K562 (cell line): ENCODE results near the gene PLEKHM2. TPM values are rescaled to one million over a fixed set of nuclear protein-coding genes. Genes with fewer than 3 reads are reported as not detected.
A peak's percentile ranks its signal among the peaks of the same experiment; 100 is the strongest.

Experiments
- CREM ChIP-seq: IDR thresholded peaks from 2 replicates; pipeline ENCODE4 v1.6.1; 2014; ENCODE audit warnings: antibody characterized with exemption, low read depth
- DACH1 ChIP-seq: fragments of 450-650 bp; IDR thresholded peaks from 2 replicates; pipeline ENCODE4 v1.6.1; 2018; ENCODE audit not compliant: partially characterized antibody
- KLF16 ChIP-seq: IDR thresholded peaks from 2 replicates; pipeline ENCODE4 v1.6.1; 2016; ENCODE audit warnings: antibody characterized with exemption
- MAFK ChIP-seq: IDR thresholded peaks from 2 replicates; pipeline ENCODE4 v1.6.1; 2011; ENCODE audit warnings: low read length, improper control_type of control experiment
- NRF1 ChIP-seq, 2 experiments: fragments of 450-650 bp; IDR thresholded peaks in 1 of 2; conservative IDR thresholded peaks in 1 of 2; 2 replicates each; pipeline ENCODE4 v1.6.1; 2014; ENCODE audit warnings: mild to moderate bottlenecking in 2 of 2
- SMAD3 ChIP-seq: fragments of 450-650 bp; formaldehyde crosslinking; conservative IDR thresholded peaks from 2 replicates; pipeline ENCODE4 v1.4.0; 2020; ENCODE audit warnings: mild to moderate bottlenecking
- SRF ChIP-seq, 2 experiments: fragments of 250-450, 450-650 bp in 1 of 2; sonication (Bioruptor Pico) in 1 of 2; sonication (generic) in 1 of 2; formaldehyde crosslinking; IDR thresholded peaks; 2 replicates each; pipeline versions ENCODE4 v1.5.0 to v1.5.1; 2020 to 2022; ENCODE audit warnings: mild to moderate bottlenecking in 1 of 2, missing genetic modification reagents in 1 of 2
- XRCC5 ChIP-seq: fragments of 200-400 bp; formaldehyde crosslinking; IDR thresholded peaks from 2 replicates; pipeline ENCODE4 v1.6.1; 2017; ENCODE audit warnings: low read depth, mild to moderate bottlenecking, low read length
- ZEB2 ChIP-seq: fragments of 450-650 bp; IDR thresholded peaks from 2 replicates; pipeline ENCODE4 v1.6.1; 2016
- ZNF12 ChIP-seq: sonication (generic); formaldehyde crosslinking; IDR thresholded peaks from 2 replicates; pipeline ENCODE4 v1.4.0; 2020; ENCODE audit warnings: mild to moderate bottlenecking, missing genetic modification reagents
- ZNF282 ChIP-seq: sonication (generic); formaldehyde crosslinking; IDR thresholded peaks from 2 replicates; pipeline ENCODE4 v1.8.1; 2023; ENCODE audit warnings: missing genetic modification reagents
- polyA plus RNA-seq, 8 experiments: library from polyadenylated mRNA; depleted of rRNA in 4 of 8; stranded (reverse) in 5 of 8; unstranded in 3 of 8; fragments of >200 nt; fragmentation: Nextera tagmentation in 2 of 8; fragmentation: Illumina TruSeq in 1 of 8; extraction: Ambion mirVana in 2 of 8; extraction: Trizol in 1 of 8; gene quantifications; 2 replicates each; pipeline versions ENCODE4 v1.2.1 to v1.2.3, GENCODE V29; 2011 to 2014; ENCODE audit warnings: inconsistent platforms in 1 of 8, missing spikeins in 1 of 8
- total RNA-seq, 7 experiments: library from RNA; depleted of rRNA in 6 of 7; stranded (reverse); fragments of >200 nt in 6 of 7; fragmentation: Illumina TruSeq in 2 of 7; extraction: Trizol in 2 of 7; gene quantifications; 2 replicates each; pipeline versions ENCODE4 v1.2.1 to v1.2.3, GENCODE V29; 2011 to 2021; ENCODE audit warnings: low replicate concordance in 1 of 7
- TF ChIP-seq, protein P1 (sequence below): fragments of 450-650 bp; IDR thresholded peaks from 2 replicates; pipeline ENCODE4 v1.6.1; 2016; ENCODE audit warnings: mild to moderate bottlenecking
- TF ChIP-seq, protein P2 (sequence below): fragments of 250-450 bp; sonication (Bioruptor Pico); IDR thresholded peaks from 2 replicates; pipeline ENCODE4 v1.4.0; 2020; ENCODE audit warnings: borderline replicate concordance
- TF ChIP-seq, protein P3 (sequence below): sonication (generic); formaldehyde crosslinking; IDR thresholded peaks from 2 replicates; pipeline ENCODE4 v1.8.0; 2022; ENCODE audit warnings: missing genetic modification reagents, mild to moderate bottlenecking, moderate library complexity, borderline replicate concordance
- TF ChIP-seq, protein P4 (sequence below), 2 experiments: fragments of 250-450 bp in 1 of 2; fragments of 450-650 bp in 1 of 2; sonication (Bioruptor Pico) in 1 of 2; IDR thresholded peaks; 2 replicates each; pipeline versions ENCODE4 v1.6.1 to v1.8.0; 2016 to 2021; ENCODE audit warnings: mild to moderate bottlenecking in 2 of 2, moderate library complexity in 2 of 2, missing compliant biosample characterization in 1 of 2, missing genetic modification characterization in 1 of 2
- TF ChIP-seq, protein P5 (sequence below): IDR thresholded peaks from 2 replicates; pipeline ENCODE4 v1.6.1; 2011; ENCODE audit warnings: borderline replicate concordance, low read depth, mild to moderate bottlenecking, moderate library complexity, low read length; ENCODE audit not compliant: insufficient read depth, poor library complexity, severe bottlenecking

Gene PLEKHM2
- total and polyA plus RNA-seq, 9 of the 15 experiments (the other 6 are each of a cell fraction or from before 2014, with no cell fraction given): 0.27 to 63.7 (median 33.2) TPM

DNA sequence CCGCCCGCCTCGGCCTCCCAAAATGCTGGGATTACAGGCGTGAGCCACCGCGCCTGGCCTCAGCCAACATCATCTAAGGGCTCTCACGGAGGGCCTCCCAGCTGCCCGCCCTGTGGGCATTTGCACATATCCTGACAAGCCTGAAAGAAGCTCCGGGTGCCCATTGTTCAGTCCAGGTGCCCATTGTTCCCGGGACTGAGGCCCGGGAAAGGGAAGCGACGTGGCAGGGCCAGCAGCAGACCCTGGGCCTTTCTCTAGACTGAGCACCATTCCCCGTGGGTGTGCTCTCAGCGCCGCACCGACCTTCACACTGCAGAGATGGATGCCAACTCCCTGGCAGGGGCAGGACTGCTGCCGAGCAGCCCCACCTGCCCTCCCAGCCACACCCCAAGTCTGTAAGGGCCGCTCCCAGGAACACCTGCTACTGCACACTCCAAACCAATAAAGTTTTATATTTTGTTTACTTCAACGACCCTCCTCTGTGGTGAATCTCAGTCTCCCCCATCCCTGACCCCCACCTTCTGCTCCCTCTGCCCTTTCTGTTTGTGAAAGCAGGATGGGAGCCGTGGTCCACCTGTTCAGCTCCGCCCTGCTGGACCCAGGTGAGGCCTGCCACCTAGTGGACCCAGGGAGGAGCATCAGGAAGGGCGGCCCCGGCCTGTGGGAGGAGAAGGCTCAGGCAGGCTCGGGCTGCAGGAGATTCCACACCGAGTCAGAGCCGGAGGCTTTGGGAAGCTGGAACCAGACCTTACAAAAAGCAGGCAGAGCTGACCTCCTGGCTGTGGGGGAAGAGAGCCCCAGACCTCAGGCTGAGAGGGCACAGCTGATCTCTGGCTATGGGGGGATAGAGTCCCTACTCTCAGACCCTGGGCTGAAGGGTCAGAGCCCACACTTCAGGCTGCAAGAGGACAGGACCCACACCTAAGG, 57.1 kb downstream of the PLEKHM2 start (continued):
- TF ChIP-seq CREM (0 out of 2 replicates have a peak, but pooled peaks have one; percentile 40), ZNF282 (CRISPR knock-in tag) (peak; percentile 86; the same call in 1 of the 2 replicates), ZEB2 (peak; percentile 64; the same call in 1 of the 2 replicates), KLF16 (0 out of 2 replicates have a peak, but pooled peaks have one; percentile 40), DACH1 (peak; percentile 59), MAFK (0 out of 2 replicates have a peak, but pooled peaks have one; percentile 12), SRF (CRISPR knock-in tag; IDR thresholded peaks at IDR 0.05) (no peak), SMAD3 (CRISPR knock-in tag) (no peak), NRF1 (conservative IDR thresholded peaks at IDR 0.05 in 1 of 2, IDR thresholded peaks at IDR 0.05 in 1 of 2) (peak; percentile 14 to 32; a peak in 1 of 4 replicates), ZNF12 (CRISPR knock-in tag) (no peak), XRCC5 (peak; percentile 57; the same call in 1 of the 2 replicates)
- TF ChIP-seq, protein P1, sequence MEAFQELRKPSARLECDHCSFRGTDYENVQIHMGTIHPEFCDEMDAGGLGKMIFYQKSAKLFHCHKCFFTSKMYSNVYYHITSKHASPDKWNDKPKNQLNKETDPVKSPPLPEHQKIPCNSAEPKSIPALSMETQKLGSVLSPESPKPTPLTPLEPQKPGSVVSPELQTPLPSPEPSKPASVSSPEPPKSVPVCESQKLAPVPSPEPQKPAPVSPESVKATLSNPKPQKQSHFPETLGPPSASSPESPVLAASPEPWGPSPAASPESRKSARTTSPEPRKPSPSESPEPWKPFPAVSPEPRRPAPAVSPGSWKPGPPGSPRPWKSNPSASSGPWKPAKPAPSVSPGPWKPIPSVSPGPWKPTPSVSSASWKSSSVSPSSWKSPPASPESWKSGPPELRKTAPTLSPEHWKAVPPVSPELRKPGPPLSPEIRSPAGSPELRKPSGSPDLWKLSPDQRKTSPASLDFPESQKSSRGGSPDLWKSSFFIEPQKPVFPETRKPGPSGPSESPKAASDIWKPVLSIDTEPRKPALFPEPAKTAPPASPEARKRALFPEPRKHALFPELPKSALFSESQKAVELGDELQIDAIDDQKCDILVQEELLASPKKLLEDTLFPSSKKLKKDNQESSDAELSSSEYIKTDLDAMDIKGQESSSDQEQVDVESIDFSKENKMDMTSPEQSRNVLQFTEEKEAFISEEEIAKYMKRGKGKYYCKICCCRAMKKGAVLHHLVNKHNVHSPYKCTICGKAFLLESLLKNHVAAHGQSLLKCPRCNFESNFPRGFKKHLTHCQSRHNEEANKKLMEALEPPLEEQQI: no peak
- TF ChIP-seq, protein P2, sequence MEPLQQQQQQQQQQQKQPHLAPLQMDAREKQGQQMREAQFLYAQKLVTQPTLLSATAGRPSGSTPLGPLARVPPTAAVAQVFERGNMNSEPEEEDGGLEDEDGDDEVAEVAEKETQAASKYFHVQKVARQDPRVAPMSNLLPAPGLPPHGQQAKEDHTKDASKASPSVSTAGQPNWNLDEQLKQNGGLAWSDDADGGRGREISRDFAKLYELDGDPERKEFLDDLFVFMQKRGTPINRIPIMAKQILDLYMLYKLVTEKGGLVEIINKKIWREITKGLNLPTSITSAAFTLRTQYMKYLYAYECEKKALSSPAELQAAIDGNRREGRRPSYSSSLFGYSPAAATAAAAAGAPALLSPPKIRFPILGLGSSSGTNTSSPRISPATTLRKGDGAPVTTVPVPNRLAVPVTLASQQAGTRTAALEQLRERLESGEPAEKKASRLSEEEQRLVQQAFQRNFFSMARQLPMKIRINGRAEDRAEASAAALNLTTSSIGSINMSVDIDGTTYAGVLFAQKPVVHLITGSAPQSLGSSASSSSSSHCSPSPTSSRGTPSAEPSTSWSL (CRISPR knock-in tag): 0 out of 2 replicates have a peak, but pooled peaks have one; percentile 12
- TF ChIP-seq, protein P3, sequence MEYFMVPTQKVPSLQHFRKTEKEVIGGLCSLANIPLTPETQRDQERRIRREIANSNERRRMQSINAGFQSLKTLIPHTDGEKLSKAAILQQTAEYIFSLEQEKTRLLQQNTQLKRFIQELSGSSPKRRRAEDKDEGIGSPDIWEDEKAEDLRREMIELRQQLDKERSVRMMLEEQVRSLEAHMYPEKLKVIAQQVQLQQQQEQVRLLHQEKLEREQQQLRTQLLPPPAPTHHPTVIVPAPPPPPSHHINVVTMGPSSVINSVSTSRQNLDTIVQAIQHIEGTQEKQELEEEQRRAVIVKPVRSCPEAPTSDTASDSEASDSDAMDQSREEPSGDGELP: peak; percentile 86
- TF ChIP-seq, protein P4, sequence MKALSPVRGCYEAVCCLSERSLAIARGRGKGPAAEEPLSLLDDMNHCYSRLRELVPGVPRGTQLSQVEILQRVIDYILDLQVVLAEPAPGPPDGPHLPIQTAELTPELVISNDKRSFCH (CRISPR knock-in tag; IDR thresholded peaks at IDR 0.05): no peak
- TF ChIP-seq, protein P4 (tag; IDR thresholded peaks at IDR 0.05): no peak
- TF ChIP-seq, protein P5, sequence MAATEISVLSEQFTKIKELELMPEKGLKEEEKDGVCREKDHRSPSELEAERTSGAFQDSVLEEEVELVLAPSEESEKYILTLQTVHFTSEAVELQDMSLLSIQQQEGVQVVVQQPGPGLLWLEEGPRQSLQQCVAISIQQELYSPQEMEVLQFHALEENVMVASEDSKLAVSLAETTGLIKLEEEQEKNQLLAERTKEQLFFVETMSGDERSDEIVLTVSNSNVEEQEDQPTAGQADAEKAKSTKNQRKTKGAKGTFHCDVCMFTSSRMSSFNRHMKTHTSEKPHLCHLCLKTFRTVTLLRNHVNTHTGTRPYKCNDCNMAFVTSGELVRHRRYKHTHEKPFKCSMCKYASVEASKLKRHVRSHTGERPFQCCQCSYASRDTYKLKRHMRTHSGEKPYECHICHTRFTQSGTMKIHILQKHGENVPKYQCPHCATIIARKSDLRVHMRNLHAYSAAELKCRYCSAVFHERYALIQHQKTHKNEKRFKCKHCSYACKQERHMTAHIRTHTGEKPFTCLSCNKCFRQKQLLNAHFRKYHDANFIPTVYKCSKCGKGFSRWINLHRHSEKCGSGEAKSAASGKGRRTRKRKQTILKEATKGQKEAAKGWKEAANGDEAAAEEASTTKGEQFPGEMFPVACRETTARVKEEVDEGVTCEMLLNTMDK: peak; percentile 68
